Mesendoderm (in vitro differentiated cells): Measurements from ENCODE around the gene KIT.

Experiments
- DNase-seq: peaks from one replicate; pipeline ENCODE4 v3.0.0; 2013
- H2AK5ac ChIP-seq: 2 replicates; pipeline ENCODE4 v1.6.1; 2013; ENCODE audit warnings: low read length, inconsistent platforms
- H2BK120ac ChIP-seq: 2 replicates; pipeline ENCODE4 v1.6.1; 2013; ENCODE audit warnings: low read depth, mild to moderate bottlenecking, low read length, moderate library complexity, mixed read lengths
- H2BK15ac ChIP-seq: replicated peaks from 2 replicates; pipeline ENCODE4 v1.6.1; 2013; ENCODE audit warnings: low read depth, mild to moderate bottlenecking, moderate library complexity
- H2BK5ac ChIP-seq: 2 replicates; pipeline ENCODE4 v1.6.1; 2013; ENCODE audit warnings: low read length, inconsistent platforms
- H3K18ac ChIP-seq: 2 replicates; pipeline ENCODE4 v1.6.1; 2013; ENCODE audit warnings: mild to moderate bottlenecking, low read length, mixed read lengths
- H3K23ac ChIP-seq: one replicate; pipeline ENCODE4 v1.6.1; 2013; ENCODE audit warnings: low read length
- H3K27ac ChIP-seq: 2 replicates; pipeline ENCODE4 v1.5.1; 2013; ENCODE audit warnings: low read depth, mild to moderate bottlenecking, inconsistent platforms, low read length, moderate library complexity
- H3K27me3 ChIP-seq: 2 replicates; pipeline ENCODE4 v1.6.1; 2013; ENCODE audit warnings: low read length, control low read depth, mild to moderate bottlenecking, inconsistent platforms; ENCODE audit not compliant: insufficient read depth, poor library complexity
- H3K36me3 ChIP-seq: 2 replicates; pipeline ENCODE4 v1.6.1; 2013; ENCODE audit warnings: low read length, inconsistent platforms; ENCODE audit not compliant: control insufficient read depth, insufficient read depth
- H3K4ac ChIP-seq: one replicate; pipeline ENCODE4 v1.6.1; 2013; ENCODE audit warnings: low read depth, mild to moderate bottlenecking, low read length, moderate library complexity
- H3K4me1 ChIP-seq: 2 replicates; pipeline ENCODE4 v1.6.1; 2013; ENCODE audit warnings: low read depth, low read length, inconsistent platforms; ENCODE audit not compliant: control insufficient read depth
- H3K4me2 ChIP-seq: 2 replicates; pipeline ENCODE4 v1.6.1; 2013; ENCODE audit warnings: low read length
- H3K4me3 ChIP-seq: 2 replicates; pipeline ENCODE4 v1.5.1; 2013; ENCODE audit warnings: mild to moderate bottlenecking, low read length
- H3K56ac ChIP-seq: one replicate; pipeline ENCODE4 v1.6.1; 2013; ENCODE audit warnings: low read length
- H3K79me1 ChIP-seq: 2 replicates; pipeline ENCODE4 v1.6.1; 2013; ENCODE audit warnings: low read length, inconsistent platforms
- H3K79me2 ChIP-seq: 2 replicates; pipeline ENCODE4 v1.6.1; 2013; ENCODE audit warnings: mild to moderate bottlenecking, low read length; ENCODE audit not compliant: control insufficient read depth, insufficient read depth
- H3K9ac ChIP-seq: 2 replicates; pipeline ENCODE4 v1.6.1; 2013; ENCODE audit warnings: low read length, inconsistent platforms
- H4K5ac ChIP-seq: one replicate; pipeline ENCODE4 v1.6.1; 2013; ENCODE audit warnings: low read length
- H4K8ac ChIP-seq: one replicate; pipeline ENCODE4 v1.6.1; 2013; ENCODE audit warnings: low read depth, mild to moderate bottlenecking, control low read depth, low read length, moderate library complexity
- WGBS: extraction: QIAGEN DNeasy Blood & Tissue Kit; methylation state at CpG from one replicate; pipeline ENCODE4 v1.1.7; 2013; ENCODE audit warnings: low lambda C conversion rate, missing lambda C conversion rate; ENCODE audit not compliant: insufficient coverage; ENCODE audit errors: extremely low coverage; 5-methylcytosine and 5-hydroxymethylcytosine counted together

The KIT gene

GRCh38 chr4:54658252-54659093, 716 bp downstream of the KIT start:
- no CpG with 5 or more reads among the region's 81 CpGs for WGBS
- no peak overlapping the region for H2AK5ac ChIP-seq
- no peak overlapping the region for H4K5ac ChIP-seq
- peak overlapping the region; percentile 76 for H3K9ac ChIP-seq
- H3K79me2 ChIP-seq: peaks cover 2% of the 10 kb centered on the region
- H3K4me1 ChIP-seq: peaks cover under 1% of the 10 kb centered on the region
- peak overlapping the region; percentile 3 for H2BK15ac ChIP-seq
- H3K18ac ChIP-seq: peak overlapping the region; percentile 35
- H3K79me1 ChIP-seq: no peaks in the 10 kb centered on the region
- H3K4me3 ChIP-seq: peak overlapping the region; percentile 58
- peak overlapping the region; percentile 84 for H3K4me2 ChIP-seq
- H3K36me3 ChIP-seq: no peaks in the 10 kb centered on the region
- H2BK5ac ChIP-seq: no peak overlapping the region
- peak overlapping the region; percentile 82 for H2BK120ac ChIP-seq
- H3K4ac ChIP-seq: peak overlapping the region; percentile 10
- peak; percentile 75 for DNase-seq
- peaks cover 15% of the 10 kb centered on the region for H3K27me3 ChIP-seq
- H3K23ac ChIP-seq: no peak overlapping the region
- peak overlapping the region; percentile 87 for H3K56ac ChIP-seq
- H3K27ac ChIP-seq: peak overlapping the region; percentile 75
- no peak overlapping the region for H4K8ac ChIP-seq

DNA sequence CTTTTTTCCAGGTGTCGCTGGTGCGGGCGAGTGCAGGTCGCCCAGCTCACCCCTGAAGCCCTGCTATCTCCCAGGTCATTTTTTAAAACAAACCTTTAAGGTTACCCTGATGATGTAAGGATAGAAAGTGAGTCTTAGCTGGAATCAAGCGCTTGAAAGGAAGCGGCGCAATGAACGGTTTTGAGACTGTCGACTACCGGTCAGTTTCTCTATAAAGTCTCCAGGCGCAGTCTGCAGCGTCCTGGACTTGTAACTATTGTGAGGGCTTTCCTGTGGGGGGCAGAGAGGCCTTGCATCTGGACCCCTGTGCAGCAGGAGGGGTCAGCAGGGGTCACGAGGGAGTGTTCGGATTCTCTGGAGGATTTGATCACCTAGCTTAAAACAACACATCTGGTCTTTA, 1.6 kb downstream of the KIT start:
- Histone ChIP-seq H3K56ac (peak overlapping the region; percentile 87), H3K36me3 (no peaks in the 10 kb centered on the region), H3K4ac (no peak overlapping the region), H3K79me2 (peaks cover 2% of the 10 kb centered on the region), H3K4me2 (peak overlapping the region; percentile 15), H3K27ac (no peak overlapping the region), H3K18ac (peak overlapping the region; percentile 35), H2BK5ac (no peak overlapping the region), H4K8ac (no peak overlapping the region), H2BK120ac (no peak overlapping the region), H3K23ac (no peak overlapping the region), H2AK5ac (no peak overlapping the region), H3K4me1 (peaks cover 2% of the 10 kb centered on the region), H3K4me3 (peak overlapping the region; percentile 38), H3K9ac (peak overlapping the region; percentile 76), H4K5ac (no peak overlapping the region), H2BK15ac (no peak overlapping the region), H3K79me1 (no peaks in the 10 kb centered on the region), H3K27me3 (peaks cover 15% of the 10 kb centered on the region)
- WGBS: no CpG with 5 or more reads among the region's 14 CpGs
- peak; percentile 28 for DNase-seq

- H3K4me2 ChIP-seq: no peak overlapping the region
- H3K4me1 ChIP-seq: peaks cover 2% of the 10 kb centered on the region
- H3K27ac ChIP-seq: no peak overlapping the region
- H3K79me1 ChIP-seq: no peaks in the 10 kb centered on the region
- H3K18ac ChIP-seq: no peak overlapping the region
- no peak overlapping the region for H2BK15ac ChIP-seq
- no peak overlapping the region for H3K23ac ChIP-seq
- no peak overlapping the region for H2BK120ac ChIP-seq
- no peak overlapping the region for H4K5ac ChIP-seq
- no CpG with 5 or more reads among the region's 9 CpGs for whole genome bisulfite sequencing
- no peak overlapping the region for H3K4me3 ChIP-seq
- DNase-seq: no peak
- H3K79me2 ChIP-seq: peaks cover 2% of the 10 kb centered on the region
- H4K8ac ChIP-seq: no peak overlapping the region
- peak overlapping the region; percentile 43 for H3K56ac ChIP-seq
- peaks cover 15% of the 10 kb centered on the region for H3K27me3 ChIP-seq
- no peak overlapping the region for H3K4ac ChIP-seq
- no peaks in the 10 kb centered on the region for H3K36me3 ChIP-seq
- H3K9ac ChIP-seq: no peak overlapping the region
- no peak overlapping the region for H2AK5ac ChIP-seq
- no peak overlapping the region for H2BK5ac ChIP-seq
These were observed 2.2 kb downstream of the KIT start for GRCh38 chr4:54659749-54660535.

GRCh38 chr4:54660591-54660990, 2.8 kb downstream of the KIT start:
- no peaks in the 10 kb centered on the region for H3K36me3 ChIP-seq
- H4K8ac ChIP-seq: no peak overlapping the region
- H2BK120ac ChIP-seq: no peak overlapping the region
- peaks cover 15% of the 10 kb centered on the region for H3K27me3 ChIP-seq
- WGBS: 100% methylated on average over 2 of the region's 2 CpGs
- no peak overlapping the region for H3K9ac ChIP-seq
- no peak overlapping the region for H3K18ac ChIP-seq
- no peak overlapping the region for H3K23ac ChIP-seq
- H3K79me1 ChIP-seq: no peaks in the 10 kb centered on the region
- H4K5ac ChIP-seq: no peak overlapping the region
- H3K4me2 ChIP-seq: no peak overlapping the region
- H3K56ac ChIP-seq: no peak overlapping the region
- H3K4me3 ChIP-seq: no peak overlapping the region
- no peak overlapping the region for H2AK5ac ChIP-seq
- no peak overlapping the region for H2BK5ac ChIP-seq
- peaks cover 2% of the 10 kb centered on the region for H3K4me1 ChIP-seq
- no peak overlapping the region for H3K27ac ChIP-seq
- DNase-seq: no peak
- no peak overlapping the region for H2BK15ac ChIP-seq
- no peak overlapping the region for H3K4ac ChIP-seq
- peaks cover 2% of the 10 kb centered on the region for H3K79me2 ChIP-seq

DNA sequence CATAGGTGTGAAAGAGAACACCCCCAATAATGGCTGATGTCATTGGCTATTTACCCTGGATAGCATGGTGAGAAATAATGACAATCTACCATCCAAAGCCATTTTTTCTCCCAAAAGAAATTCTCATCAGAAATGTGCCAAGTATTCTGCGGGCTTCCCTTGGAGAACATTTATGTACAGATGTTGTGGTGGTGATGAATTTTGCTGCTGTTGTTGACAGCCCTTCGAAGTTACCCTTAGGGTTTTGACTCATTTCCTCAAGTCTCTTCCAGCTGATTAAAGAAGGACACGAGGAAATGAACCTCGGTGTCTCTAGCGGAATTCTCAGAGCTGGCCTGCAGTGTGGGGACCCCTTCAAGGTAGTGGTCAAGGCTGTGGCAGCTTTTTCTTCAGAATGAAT, 3.4 kb downstream of the KIT start:
- Histone ChIP-seq H3K27ac (no peak overlapping the region), H2BK120ac (no peak overlapping the region), H3K23ac (no peak overlapping the region), H2AK5ac (no peak overlapping the region), H3K4me2 (no peak overlapping the region), H4K5ac (no peak overlapping the region), H3K4ac (no peak overlapping the region), H3K4me3 (no peak overlapping the region), H3K56ac (no peak overlapping the region), H3K4me1 (peaks cover 2% of the 10 kb centered on the region), H4K8ac (no peak overlapping the region), H3K9ac (no peak overlapping the region), H3K18ac (no peak overlapping the region), H3K79me2 (peaks cover 2% of the 10 kb centered on the region), H3K36me3 (no peaks in the 10 kb centered on the region), H3K79me1 (no peaks in the 10 kb centered on the region), H3K27me3 (peaks cover 14% of the 10 kb centered on the region), H2BK15ac (no peak overlapping the region), H2BK5ac (no peak overlapping the region)
- no CpG with 5 or more reads among the region's 5 CpGs for WGBS
- no peak for DNase-seq
